ENCODE results near the gene ENTPD6. TPM values are rescaled to one million over a fixed set of nuclear protein-coding genes. Genes with fewer than 3 reads are reported as not detected.

The ENTPD6 gene
- polyA plus RNA-seq: 106 TPM
- long read RNA-seq, donor 1, partial matches to known transcripts: 0 of 6 reads
- long read RNA-seq, donor 1, other reads (novel, unspliced or antisense): 0 of 6 reads
- long read RNA-seq, donor 2, partial matches to known transcripts: 0 of 16 reads
- long read RNA-seq, donor 2, other reads (novel, unspliced or antisense): 0 of 16 reads
- long read RNA-seq, donor 3, transcript ENTPD6-201 (14 exons, 2,708 nt): major isoform, 5 of 15 reads
- long read RNA-seq, donor 3, transcript ENTPD6-203 (15 exons, 2,750 nt): major isoform, 5 of 15 reads
- long read RNA-seq, donor 3, partial matches to known transcripts: 0 of 15 reads
- long read RNA-seq, donor 3, other reads (novel, unspliced or antisense): 0 of 15 reads
- long read RNA-seq, donor 4, partial matches to known transcripts: 0 of 2 reads
- long read RNA-seq, donor 4, other reads (novel, unspliced or antisense): 0 of 2 reads
- long read RNA-seq, donor 5, partial matches to known transcripts: 0 of 4 reads
- long read RNA-seq, donor 5, other reads (novel, unspliced or antisense): 0 of 4 reads
- long read RNA-seq, donor 6, partial matches to known transcripts: 9 of 17 reads
- long read RNA-seq, donor 6, other reads (novel, unspliced or antisense): 0 of 17 reads
- long read RNA-seq, donor 7, partial matches to known transcripts: 0 of 7 reads
- long read RNA-seq, donor 7, other reads (novel, unspliced or antisense): 0 of 7 reads
- long read RNA-seq, donor 8, transcript ENTPD6-203 (15 exons, 2,750 nt): major isoform, 6 of 12 reads
- long read RNA-seq, donor 8, partial matches to known transcripts: 0 of 12 reads
- long read RNA-seq, donor 8, other reads (novel, unspliced or antisense): 0 of 12 reads
- long read RNA-seq, donor 9, partial matches to known transcripts: 0 of 12 reads
- long read RNA-seq, donor 9, other reads (novel, unspliced or antisense): 0 of 12 reads
- long read RNA-seq, donor 10, transcript ENTPD6-201 (14 exons, 2,708 nt): major isoform, 5 of 13 reads
- long read RNA-seq, donor 10, partial matches to known transcripts: 0 of 13 reads
- long read RNA-seq, donor 10, other reads (novel, unspliced or antisense): 0 of 13 reads
- long read RNA-seq, donor 11, partial matches to known transcripts: 10 of 18 reads
- long read RNA-seq, donor 11, other reads (novel, unspliced or antisense): 0 of 18 reads

DNA sequence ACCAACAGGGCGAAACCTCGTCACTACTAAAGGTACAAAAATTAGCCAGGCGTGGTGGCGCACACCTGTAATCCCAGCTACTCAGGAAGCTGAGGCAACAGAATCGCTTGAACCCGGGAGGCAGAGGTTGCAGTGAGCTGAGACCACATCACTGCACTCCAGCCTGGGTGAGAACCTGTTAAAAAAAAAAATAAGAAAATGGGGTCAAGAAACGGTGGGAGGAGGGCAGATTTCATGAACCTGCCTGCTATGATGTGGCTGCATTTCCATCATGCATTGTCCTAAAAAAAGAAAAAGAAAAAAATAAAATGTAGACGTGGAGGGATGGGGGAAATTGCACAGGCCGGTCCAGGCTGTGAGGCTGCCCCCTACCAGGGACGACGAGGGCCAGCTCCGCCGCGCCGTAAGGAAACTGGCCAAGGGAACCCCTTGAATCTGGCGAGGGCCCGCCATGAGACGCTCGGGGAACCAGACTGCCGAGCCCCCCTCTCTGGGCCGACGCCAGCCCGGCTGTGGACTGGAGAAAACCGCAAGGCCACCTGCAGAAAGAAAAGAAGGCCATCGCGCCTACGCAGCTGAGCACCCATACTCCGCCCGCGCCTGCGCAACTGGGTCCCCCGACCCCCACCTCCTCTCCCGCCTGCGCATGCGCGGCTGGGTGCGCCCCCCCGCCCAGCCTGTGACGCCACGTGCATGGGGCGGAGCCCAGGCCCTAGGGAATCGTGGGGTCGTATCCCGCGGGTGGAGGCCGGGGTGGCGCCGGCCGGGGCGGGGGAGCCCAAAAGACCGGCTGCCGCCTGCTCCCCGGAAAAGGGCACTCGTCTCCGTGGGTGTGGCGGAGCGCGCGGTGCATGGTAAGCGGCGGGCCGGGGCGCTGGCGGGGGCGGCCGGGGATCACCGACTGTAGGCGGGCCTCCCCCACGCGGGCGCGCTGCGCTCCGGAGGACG, at the start of gene ENTPD6:
Gene ENTPD6, plus strand, starts transcription at position 699 of the 948 bp plus-strand sequence. CDS start 10,825 bp downstream, outside the sequence.
- peak within 1 kb of the TSS; percentile 93 for H3K4me3 ChIP-seq (ENCODE audit: low read length)
- H3K36me3 ChIP-seq (ENCODE audit: control insufficient read depth, insufficient read depth, low read length): peaks cover 6% of the 10 kb centered on the region
- peak within 1 kb of the TSS; percentile 83 for H3K27ac ChIP-seq (ENCODE audit: low read length)
- peak; percentile 88 to 93 for DNase-seq
- no peaks in the 10 kb centered on the region for H3K27me3 ChIP-seq (ENCODE audit: control insufficient read depth, insufficient read depth, low read length)
- H3K4me1 ChIP-seq (ENCODE audit: control insufficient read depth, insufficient read depth, low read length): peaks cover 13% of the 10 kb centered on the region
- H3K9me3 ChIP-seq (ENCODE audit: control insufficient read depth, low read depth, low read length): no peaks in the 10 kb centered on the region
- 43% methylated on average over 1 of the region's 75 CpGs for WGBS (ENCODE audit: insufficient coverage, low lambda C conversion rate)

DNA sequence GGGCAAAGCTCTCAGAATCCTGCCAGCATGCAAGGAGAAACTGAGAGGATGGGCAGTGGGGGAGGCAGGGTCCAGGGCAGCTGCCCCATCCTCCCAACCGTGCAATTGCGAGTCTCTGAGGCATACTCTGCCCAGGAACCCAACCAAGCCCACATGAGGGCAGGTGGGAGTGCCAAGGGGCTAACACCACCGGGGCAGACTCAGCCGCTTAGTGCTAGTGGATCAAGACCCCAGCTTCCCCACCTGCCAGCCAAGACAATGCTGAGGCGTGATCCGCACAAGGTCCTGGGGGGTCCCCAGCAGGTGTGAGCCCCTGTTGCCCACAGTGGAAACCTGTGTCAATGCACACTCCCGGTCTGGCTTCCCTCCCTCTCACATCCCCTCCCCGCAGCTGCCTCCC, 48.5 kb upstream of the ENTPD6 start:
- Histone ChIP-seq H3K36me3 (ENCODE audit: control insufficient read depth, insufficient read depth, low read length) (no peaks in the 10 kb centered on the region), H3K9me3 (ENCODE audit: control insufficient read depth, low read depth, low read length) (no peaks in the 10 kb centered on the region), H3K4me3 (ENCODE audit: low read length) (no peak overlapping the region), H3K4me1 (ENCODE audit: control insufficient read depth, insufficient read depth, low read length) (peaks cover 4% of the 10 kb centered on the region), H3K27ac (ENCODE audit: low read length) (no peak overlapping the region), H3K27me3 (ENCODE audit: control insufficient read depth, insufficient read depth, low read length) (peaks cover 54% of the 10 kb centered on the region)
- WGBS (ENCODE audit: insufficient coverage, low lambda C conversion rate): no CpG with 5 or more reads among the region's 8 CpGs
- no peak for DNase-seq

DNA sequence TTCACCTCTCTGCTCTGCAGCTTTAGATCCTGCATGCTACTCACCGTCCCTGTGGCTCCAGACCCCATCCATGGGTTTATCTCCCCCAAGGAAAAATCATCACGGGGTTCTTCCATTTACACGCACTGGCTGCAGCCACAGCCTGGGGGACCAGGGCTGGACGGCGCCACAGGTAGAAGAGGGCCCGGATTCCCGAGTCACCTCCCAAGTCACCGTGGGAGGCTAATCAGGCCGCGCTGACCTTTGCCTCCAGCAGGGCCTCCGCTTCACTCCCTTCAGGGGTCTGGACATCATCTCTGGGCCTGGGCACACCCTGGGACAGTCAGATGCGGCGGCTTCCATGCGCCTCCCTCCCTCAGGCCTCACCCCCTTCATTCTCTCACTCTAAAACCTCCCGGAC, 47.8 kb upstream of the ENTPD6 start:
- WGBS (ENCODE audit: insufficient coverage, low lambda C conversion rate): no CpG with 5 or more reads among the region's 15 CpGs
- H3K27ac ChIP-seq (ENCODE audit: low read length): no peak overlapping the region
- DNase-seq: no peak

DNA sequence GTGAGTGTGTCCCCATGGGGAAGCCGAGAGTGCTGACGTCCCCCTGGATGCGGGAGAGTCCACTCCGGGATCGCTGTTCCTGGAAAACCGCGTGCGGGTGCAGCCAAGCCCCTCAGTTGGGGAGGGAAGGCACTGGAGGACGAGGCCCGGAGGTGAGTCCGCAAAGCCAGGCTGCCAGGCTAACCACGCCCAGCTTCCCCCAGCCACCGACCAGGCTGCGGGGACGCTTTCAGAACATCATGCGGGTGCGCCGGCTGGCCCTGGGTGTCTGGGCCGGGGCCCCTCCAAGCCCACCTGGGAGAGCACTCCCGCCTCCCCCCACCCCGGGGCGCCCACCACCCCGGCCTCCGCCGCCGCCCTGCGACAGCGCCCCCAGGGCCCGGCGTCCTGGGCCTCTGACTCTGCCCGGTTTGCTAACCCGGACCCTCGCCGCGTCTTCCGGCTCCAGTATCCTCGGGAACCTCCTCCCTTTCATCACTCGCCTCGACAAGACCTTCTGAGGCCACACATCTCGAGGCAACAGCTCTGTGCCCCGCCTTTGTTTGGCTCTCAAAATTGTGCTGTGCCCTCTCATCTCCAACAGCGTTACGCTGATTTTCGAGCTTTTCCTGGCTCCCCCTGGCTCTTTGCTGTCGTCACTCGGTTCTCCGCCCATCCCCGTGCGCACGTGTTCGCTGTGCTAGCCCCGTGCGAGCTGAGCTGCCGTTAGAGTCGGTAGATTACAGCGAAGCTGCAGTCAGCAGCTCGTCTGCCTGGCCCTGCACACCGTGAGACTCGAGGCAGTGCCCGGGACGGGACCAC, 47.1 kb upstream of the ENTPD6 start:
- H3K27me3 ChIP-seq (ENCODE audit: control insufficient read depth, insufficient read depth, low read length): peaks cover 54% of the 10 kb centered on the region
- peaks cover 4% of the 10 kb centered on the region for H3K4me1 ChIP-seq (ENCODE audit: control insufficient read depth, insufficient read depth, low read length)
- WGBS (ENCODE audit: insufficient coverage, low lambda C conversion rate): no CpG with 5 or more reads among the region's 61 CpGs
- H3K27ac ChIP-seq (ENCODE audit: low read length): no peak overlapping the region
- peak; percentile 21 to 59 for DNase-seq
- no peaks in the 10 kb centered on the region for H3K9me3 ChIP-seq (ENCODE audit: control insufficient read depth, low read depth, low read length)
- no peaks in the 10 kb centered on the region for H3K36me3 ChIP-seq (ENCODE audit: control insufficient read depth, insufficient read depth, low read length)
- no peak overlapping the region for H3K4me3 ChIP-seq (ENCODE audit: low read length)

More for the DNA sequence above, 47.8 kb upstream of the ENTPD6 start:
- no peaks in the 10 kb centered on the region for H3K9me3 ChIP-seq (ENCODE audit: control insufficient read depth, low read depth, low read length)
- peaks cover 4% of the 10 kb centered on the region for H3K4me1 ChIP-seq (ENCODE audit: control insufficient read depth, insufficient read depth, low read length)
- no peaks in the 10 kb centered on the region for H3K36me3 ChIP-seq (ENCODE audit: control insufficient read depth, insufficient read depth, low read length)
- no peak overlapping the region for H3K4me3 ChIP-seq (ENCODE audit: low read length)
- peaks cover 54% of the 10 kb centered on the region for H3K27me3 ChIP-seq (ENCODE audit: control insufficient read depth, insufficient read depth, low read length)

DNA sequence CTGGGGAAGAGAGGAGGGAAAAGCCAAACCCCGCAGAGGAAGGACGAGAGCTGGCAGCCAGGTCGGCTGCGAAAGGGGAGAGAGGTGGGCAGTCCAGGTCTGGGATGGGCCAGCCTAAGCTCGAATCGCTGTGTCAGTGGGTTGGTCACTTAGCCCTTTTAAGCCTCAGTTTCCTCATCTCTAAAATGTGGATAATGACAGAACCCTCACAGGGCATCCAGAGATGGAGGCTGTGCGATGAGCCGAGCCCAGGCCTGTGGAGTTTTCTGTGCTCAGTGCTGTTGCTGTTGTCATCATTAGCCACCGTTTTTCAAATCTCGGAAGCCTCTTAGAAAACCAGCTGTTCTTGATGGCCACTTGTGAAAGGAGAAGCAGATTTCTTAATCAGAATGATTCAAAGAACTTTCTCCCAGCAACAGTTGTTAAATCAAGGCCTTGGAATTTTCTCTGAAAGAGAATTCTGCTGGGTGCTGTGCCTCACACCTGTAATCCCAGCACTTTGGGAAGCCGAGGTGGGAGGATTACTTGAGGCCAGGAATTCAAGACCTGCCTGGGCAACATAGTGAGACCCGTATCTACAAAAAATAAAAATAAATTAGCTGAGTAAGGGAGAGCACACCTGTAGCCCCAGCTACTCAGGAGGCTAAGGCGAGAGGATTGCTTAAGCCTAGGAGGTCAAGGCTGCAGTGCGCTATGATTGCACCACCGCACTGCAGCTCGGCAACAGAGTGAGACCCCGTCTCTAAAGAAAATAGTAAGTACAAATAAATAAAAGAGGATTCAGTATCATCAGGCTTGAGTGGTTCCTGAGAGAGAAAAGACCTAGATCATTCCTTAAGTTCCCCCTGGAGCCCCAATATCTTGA, 46.3 kb upstream of the ENTPD6 start:
- Histone ChIP-seq H3K27me3 (ENCODE audit: control insufficient read depth, insufficient read depth, low read length) (peaks cover 51% of the 10 kb centered on the region), H3K4me3 (ENCODE audit: low read length) (no peak overlapping the region)

DNA sequence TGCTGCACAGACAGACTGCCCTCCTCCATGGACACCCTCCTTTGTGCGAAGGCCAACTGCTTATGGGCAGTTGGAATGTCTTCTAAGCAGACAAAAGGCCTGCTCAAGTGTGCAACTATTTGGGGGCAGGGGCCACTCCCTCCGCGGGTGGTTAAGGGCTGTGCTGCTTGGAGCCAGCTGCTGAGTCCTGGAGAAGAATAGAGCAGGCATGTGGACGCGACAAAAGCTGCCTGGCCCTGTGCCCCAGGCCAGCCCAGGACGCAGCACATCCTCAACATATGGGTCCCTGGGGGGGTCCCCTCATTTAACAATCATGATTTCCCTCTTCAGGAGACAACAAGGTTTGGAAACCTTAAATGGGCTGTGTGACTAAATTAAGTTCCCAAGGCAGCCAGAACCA, 45.5 kb upstream of the ENTPD6 start:
- H3K27me3 ChIP-seq (ENCODE audit: control insufficient read depth, insufficient read depth, low read length): peaks cover 49% of the 10 kb centered on the region
- H3K27ac ChIP-seq (ENCODE audit: low read length): no peak overlapping the region
- H3K36me3 ChIP-seq (ENCODE audit: control insufficient read depth, insufficient read depth, low read length): no peaks in the 10 kb centered on the region
- no peaks in the 10 kb centered on the region for H3K9me3 ChIP-seq (ENCODE audit: control insufficient read depth, low read depth, low read length)
- peaks cover 4% of the 10 kb centered on the region for H3K4me1 ChIP-seq (ENCODE audit: control insufficient read depth, insufficient read depth, low read length)
- DNase-seq: no peak
- no peak overlapping the region for H3K4me3 ChIP-seq (ENCODE audit: low read length)
- WGBS (ENCODE audit: insufficient coverage, low lambda C conversion rate): no CpG with 5 or more reads among the region's 6 CpGs

More for the DNA sequence above, 46.3 kb upstream of the ENTPD6 start:
- H3K9me3 ChIP-seq (ENCODE audit: control insufficient read depth, low read depth, low read length): no peaks in the 10 kb centered on the region
- WGBS (ENCODE audit: insufficient coverage, low lambda C conversion rate): 100% methylated on average over 1 of the region's 17 CpGs
- H3K4me1 ChIP-seq (ENCODE audit: control insufficient read depth, insufficient read depth, low read length): peaks cover 4% of the 10 kb centered on the region
- no peak for DNase-seq
- H3K27ac ChIP-seq (ENCODE audit: low read length): no peak overlapping the region
- no peaks in the 10 kb centered on the region for H3K36me3 ChIP-seq (ENCODE audit: control insufficient read depth, insufficient read depth, low read length)

DNA sequence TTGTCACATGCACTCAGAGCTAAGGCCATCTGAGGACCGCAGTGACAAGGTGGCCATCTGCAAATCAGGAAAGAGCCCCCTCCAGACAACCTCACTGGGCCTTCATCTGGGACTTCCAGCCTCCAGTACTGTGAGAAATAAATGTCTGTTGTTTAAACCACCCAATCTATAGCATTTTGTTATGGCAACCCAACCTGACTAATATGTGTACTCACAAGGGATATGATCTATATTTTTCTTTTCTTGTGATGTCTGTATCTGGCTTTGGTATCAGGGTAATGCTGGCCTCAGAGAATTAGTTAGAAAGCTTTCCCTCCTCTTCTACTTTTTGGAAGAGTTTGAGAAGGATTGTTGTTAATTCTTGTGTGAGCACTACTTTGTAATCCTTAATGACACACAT, 37.5 kb upstream of the ENTPD6 start:
- no peak for DNase-seq
- H3K36me3 ChIP-seq (ENCODE audit: control insufficient read depth, insufficient read depth, low read length): no peaks in the 10 kb centered on the region
- WGBS (ENCODE audit: insufficient coverage, low lambda C conversion rate): no CpG with 5 or more reads among the region's 1 CpG
- no peak overlapping the region for H3K4me3 ChIP-seq (ENCODE audit: low read length)
- no peak overlapping the region for H3K27ac ChIP-seq (ENCODE audit: low read length)
- no peaks in the 10 kb centered on the region for H3K9me3 ChIP-seq (ENCODE audit: control insufficient read depth, low read depth, low read length)
- H3K4me1 ChIP-seq (ENCODE audit: control insufficient read depth, insufficient read depth, low read length): no peaks in the 10 kb centered on the region
- H3K27me3 ChIP-seq (ENCODE audit: control insufficient read depth, insufficient read depth, low read length): no peaks in the 10 kb centered on the region

DNA sequence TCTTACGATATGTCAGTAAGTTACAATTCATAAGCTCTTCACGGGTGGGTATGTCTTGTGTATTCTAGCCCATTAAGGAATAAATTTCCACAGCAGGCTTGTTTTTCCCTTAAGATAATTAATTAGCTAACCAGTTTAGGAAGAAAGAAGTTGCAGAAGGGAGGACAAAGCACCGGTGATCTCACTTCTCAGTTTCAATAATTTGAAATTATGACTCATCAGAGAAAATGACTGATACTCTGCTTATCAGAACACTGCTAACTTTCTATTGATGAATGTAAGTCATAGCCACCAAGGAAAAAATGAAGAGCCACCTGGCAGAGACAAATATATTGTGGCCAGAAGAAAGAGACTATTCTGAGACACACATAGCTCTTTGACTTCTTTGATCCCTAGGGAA, 35.0 kb upstream of the ENTPD6 start:
- H3K4me1 ChIP-seq (ENCODE audit: control insufficient read depth, insufficient read depth, low read length): no peaks in the 10 kb centered on the region
- no CpG with 5 or more reads among the region's 3 CpGs for WGBS (ENCODE audit: insufficient coverage, low lambda C conversion rate)

More for the DNA sequence above, 35.0 kb upstream of the ENTPD6 start:
- DNase-seq: no peak
- Histone ChIP-seq H3K9me3 (ENCODE audit: control insufficient read depth, low read depth, low read length) (no peaks in the 10 kb centered on the region), H3K27me3 (ENCODE audit: control insufficient read depth, insufficient read depth, low read length) (no peaks in the 10 kb centered on the region), H3K27ac (ENCODE audit: low read length) (no peak overlapping the region), H3K4me3 (ENCODE audit: low read length) (no peak overlapping the region), H3K36me3 (ENCODE audit: control insufficient read depth, insufficient read depth, low read length) (no peaks in the 10 kb centered on the region)

Measured in large intestine (tissue), 12 donors.